Osteoblast (primary cell): ENCODE results near the gene SARS1. TPM values are rescaled to one million over a fixed set of nuclear protein-coding genes. Genes with fewer than 3 reads are reported as not detected.
A peak's percentile ranks its signal among the peaks of the same experiment; 100 is the strongest.

Source experiments
- DNase-seq: peaks from one replicate; pipeline ENCODE4 v3.0.0; 2011; ENCODE audit warnings: low spot score, mixed read lengths; ENCODE audit not compliant: insufficient read length; ENCODE audit errors: missing footprints
- H2AFZ ChIP-seq: 2 replicates; pipeline ENCODE4 v1.6.0; 2011; ENCODE audit warnings: mild to moderate bottlenecking, low read length
- H3K27ac ChIP-seq: 2 replicates; pipeline ENCODE4 v1.5.1; 2011; ENCODE audit warnings: mild to moderate bottlenecking, low read depth, low read length, moderate library complexity
- H3K27me3 ChIP-seq: 2 replicates; pipeline ENCODE4 v1.6.0; 2012; ENCODE audit warnings: mild to moderate bottlenecking, control low read depth, inconsistent platforms, low read length, moderate library complexity; ENCODE audit not compliant: insufficient read depth
- H3K36me3 ChIP-seq: 2 replicates; pipeline ENCODE4 v1.5.1; 2011; ENCODE audit warnings: mild to moderate bottlenecking, low read length, control low read depth, moderate library complexity; ENCODE audit not compliant: insufficient read depth
- H3K4me1 ChIP-seq: 2 replicates; pipeline ENCODE4 v1.5.1; 2011; ENCODE audit warnings: mild to moderate bottlenecking, low read length, control low read depth, moderate library complexity; ENCODE audit not compliant: insufficient read depth
- H3K4me2 ChIP-seq: 2 replicates; pipeline ENCODE4 v1.6.0; 2011; ENCODE audit warnings: mild to moderate bottlenecking, low read length; ENCODE audit not compliant: insufficient read depth
- H3K4me3 ChIP-seq: fragments of 200-600 bp; sonication (generic); 3 replicates; pipeline ENCODE4 v1.5.1; 2012; ENCODE audit warnings: mild to moderate bottlenecking, low read length, inconsistent platforms; ENCODE audit not compliant: insufficient read depth
- H3K79me2 ChIP-seq: 2 replicates; pipeline ENCODE4 v1.6.0; 2012; ENCODE audit warnings: mild to moderate bottlenecking, low read length, control low read depth, inconsistent platforms; ENCODE audit not compliant: insufficient read depth
- H3K9me3 ChIP-seq: 2 replicates; pipeline ENCODE4 v1.5.1; 2011; ENCODE audit warnings: low read depth, low read length, control low read depth
- H4K20me1 ChIP-seq: 2 replicates; pipeline ENCODE4 v1.6.0; 2012; ENCODE audit warnings: mild to moderate bottlenecking, low read length, control low read depth; ENCODE audit not compliant: insufficient read depth
- CTCF ChIP-seq: IDR thresholded peaks from 2 replicates; pipeline ENCODE4 v1.5.1; 2011; ENCODE audit warnings: mild to moderate bottlenecking, low read depth, low read length, moderate library complexity; ENCODE audit errors: extremely low read depth
- total RNA-seq: library from RNA; depleted of rRNA; stranded (reverse); fragments of >200 nt; gene quantifications from 2 replicates; pipeline ENCODE4 v1.2.3, GENCODE V29; 2012

Gene SARS1
- total RNA-seq, 1 donor: 392 TPM

- H3K27me3 ChIP-seq: no peaks in the 10 kb centered on the region
- TF ChIP-seq CTCF: no peak
- no peaks in the 10 kb centered on the region for H3K9me3 ChIP-seq
- no peaks in the 10 kb centered on the region for H3K79me2 ChIP-seq
- no peaks in the 10 kb centered on the region for H3K36me3 ChIP-seq
- peak; percentile 86 for DNase-seq
- H3K4me2 ChIP-seq: no peak overlapping the region
- H4K20me1 ChIP-seq: no peaks in the 10 kb centered on the region
- H3K27ac ChIP-seq: no peak overlapping the region
- H3K4me1 ChIP-seq: peaks cover 9% of the 10 kb centered on the region
- H2AFZ ChIP-seq: no peak overlapping the region
- H3K4me3 ChIP-seq: no peak overlapping the region
Observed at GRCh38 chr1:109258481-109259466, 45.1 kb downstream of the SARS1 start.

DNA sequence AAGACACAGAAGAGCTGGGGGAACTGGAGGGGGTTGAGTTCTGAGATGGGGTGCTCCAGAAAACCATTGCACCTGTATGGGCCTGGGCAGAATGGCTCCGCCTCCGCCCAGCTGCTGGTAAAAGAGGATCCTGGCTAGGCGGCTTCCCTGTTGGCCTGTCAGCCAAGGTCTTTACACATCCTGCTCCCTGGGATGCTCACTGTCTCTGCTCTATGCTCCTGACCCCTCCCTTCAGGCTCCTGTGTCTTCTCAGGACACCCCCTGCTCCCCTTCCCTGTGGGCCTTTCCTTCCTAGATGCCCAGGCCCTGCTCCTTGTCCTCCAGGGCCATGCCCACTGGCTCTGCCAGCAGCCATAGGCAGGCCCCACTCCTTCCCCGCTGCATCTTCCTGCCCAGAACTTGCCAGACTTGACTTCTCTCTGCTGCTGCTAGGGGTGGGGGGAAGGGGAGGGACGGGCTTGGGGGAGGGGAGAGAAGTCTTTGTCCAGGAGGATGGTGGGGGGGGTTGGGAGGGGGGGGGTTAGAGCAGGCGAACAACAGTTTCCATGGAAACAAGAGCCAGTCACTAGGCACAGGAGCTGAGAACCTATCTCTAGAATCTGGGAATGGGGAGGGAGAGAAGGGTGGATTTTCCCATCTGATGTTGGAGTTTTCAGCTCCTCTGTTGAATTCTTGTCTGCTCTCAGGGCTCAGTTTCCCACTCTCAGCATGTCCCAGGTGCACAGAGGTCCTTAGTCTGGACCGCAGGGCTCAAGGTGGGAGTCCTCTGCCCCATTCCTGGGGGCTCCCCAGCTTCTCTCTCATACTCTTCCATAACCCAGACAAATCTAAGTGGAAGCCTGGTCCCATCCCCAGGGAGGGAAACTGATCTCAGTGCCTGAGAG lies 46.2 kb downstream of the SARS1 start:
- Histone ChIP-seq H2AFZ (no peak overlapping the region), H3K9me3 (no peaks in the 10 kb centered on the region), H3K4me1 (no peaks in the 10 kb centered on the region), H3K27ac (no peak overlapping the region), H3K79me2 (no peaks in the 10 kb centered on the region), H4K20me1 (no peaks in the 10 kb centered on the region), H3K4me2 (no peak overlapping the region), H3K27me3 (no peaks in the 10 kb centered on the region), H3K36me3 (no peaks in the 10 kb centered on the region), H3K4me3 (no peak overlapping the region)
- peak; percentile 84 for DNase-seq
- TF ChIP-seq CTCF: no peak

DNA sequence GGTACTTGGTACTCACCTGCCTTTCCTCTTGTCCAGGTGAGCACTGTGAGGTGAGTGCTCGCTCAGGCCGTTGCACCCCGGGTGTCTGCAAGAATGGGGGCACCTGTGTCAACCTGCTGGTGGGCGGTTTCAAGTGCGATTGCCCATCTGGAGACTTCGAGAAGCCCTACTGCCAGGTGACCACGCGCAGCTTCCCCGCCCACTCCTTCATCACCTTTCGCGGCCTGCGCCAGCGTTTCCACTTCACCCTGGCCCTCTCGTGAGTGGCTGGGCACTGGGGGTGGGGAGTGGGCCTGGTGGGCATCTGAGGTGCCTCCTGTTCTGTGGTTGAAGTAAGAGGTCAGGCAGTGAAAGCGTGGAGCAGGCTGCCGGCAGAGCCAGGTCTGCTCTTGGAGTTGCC lies 47.3 kb downstream of the SARS1 start:
- DNase-seq: peak; percentile 82
- H3K4me1 ChIP-seq: no peaks in the 10 kb centered on the region
- no peak overlapping the region for H3K4me2 ChIP-seq
- TF ChIP-seq CTCF: no peak
- H3K36me3 ChIP-seq: no peaks in the 10 kb centered on the region
- no peak overlapping the region for H3K27ac ChIP-seq
- H2AFZ ChIP-seq: no peak overlapping the region
- no peaks in the 10 kb centered on the region for H3K27me3 ChIP-seq
- no peaks in the 10 kb centered on the region for H4K20me1 ChIP-seq
- H3K79me2 ChIP-seq: no peaks in the 10 kb centered on the region
- no peaks in the 10 kb centered on the region for H3K9me3 ChIP-seq
- H3K4me3 ChIP-seq: no peak overlapping the region
